Lung (tissue), 12 donors: Measurements from ENCODE around the gene PACRG. TPM values are rescaled to one million over a fixed set of nuclear protein-coding genes. Genes with fewer than 3 reads are reported as not detected.

Experiments
- ATAC-seq: fragments of 200-7000 bp; cut with Tn5 transposase; one replicate; pipeline ENCODE4 v1.9.1; 2020; ENCODE audit warnings: moderate number of reproducible peaks; ENCODE audit not compliant: insufficient read depth, low FRiP score
- DNase-seq, 3 donors: peaks; one replicate each; pipeline ENCODE4 v3.0.0-alpha.2; 2013 to 2017
- H3K27ac ChIP-seq, 2 donors: one replicate each; pipeline ENCODE4 v1.5.1; 2013; ENCODE audit warnings: mild to moderate bottlenecking in 2 of 2, moderate library complexity in 2 of 2, control low read depth in 1 of 2, inconsistent platforms in 1 of 2, low read depth in 1 of 2, low read length in 1 of 2
- H3K27me3 ChIP-seq, 3 donors: one replicate each; pipeline ENCODE4 v1.5.1; 2013; ENCODE audit warnings: low read length in 2 of 3; ENCODE audit not compliant: control insufficient read depth in 3 of 3, insufficient read depth in 3 of 3
- H3K36me3 ChIP-seq, 4 donors: one replicate each; pipeline ENCODE4 v1.5.1; 2013; ENCODE audit warnings: low read length in 4 of 4, mild to moderate bottlenecking in 1 of 4, moderate library complexity in 1 of 4; ENCODE audit not compliant: control insufficient read depth in 4 of 4, insufficient read depth in 4 of 4
- H3K4me1 ChIP-seq, 5 donors: one replicate each; pipeline ENCODE4 v1.5.1; 2013; ENCODE audit warnings: low read length in 5 of 5, mild to moderate bottlenecking in 2 of 5, moderate library complexity in 1 of 5; ENCODE audit not compliant: control insufficient read depth in 5 of 5, insufficient read depth in 5 of 5
- H3K4me3 ChIP-seq: one replicate; pipeline ENCODE4 v1.5.1; 2013; ENCODE audit warnings: mild to moderate bottlenecking, control low read depth, moderate library complexity
- H3K9ac ChIP-seq, 2 donors: one replicate each; pipeline ENCODE4 v1.5.1; 2013; ENCODE audit warnings: low read length in 2 of 2, control low read depth in 1 of 2; ENCODE audit not compliant: insufficient read depth in 1 of 2
- H3K9me3 ChIP-seq, 4 donors: one replicate each; pipeline ENCODE4 v1.5.1; 2013; ENCODE audit warnings: low read length in 3 of 4, mild to moderate bottlenecking in 1 of 4, moderate library complexity in 1 of 4; ENCODE audit not compliant: control insufficient read depth in 4 of 4, insufficient read depth in 3 of 4
- WGBS, 2 donors: extraction: QIAGEN DNeasy Blood & Tissue Kit; methylation state at CpG; one replicate each; pipeline ENCODE4 v1.1.7; 2013; 5-methylcytosine and 5-hydroxymethylcytosine counted together
- polyA plus RNA-seq, 2 donors: library from polyadenylated mRNA; stranded (reverse); fragments of 200-250 nt; gene quantifications; one replicate each; pipeline ENCODE4 v1.2.1, GENCODE V29; 2013
- total RNA-seq, 2 donors: library from RNA; depleted of rRNA in 1 of 2; stranded (reverse); fragments of >200 nt in 1 of 2; gene quantifications; one replicate each; pipeline ENCODE4 v1.2.1, GENCODE V29; 2014 to 2021
- TF ChIP-seq, protein P1 (sequence below): IDR thresholded peaks from 2 replicates; pipeline ENCODE4 v1.5.1; 2012; ENCODE audit warnings: mild to moderate bottlenecking; ENCODE audit errors: control extremely low read depth, extremely low read depth
- donor health status: control.
- donor health status: control.
- donor health status: Bipolar disorder and iron deficiency.
- donor health status: healthy.
- donor health status: DM: yes; HTN: yes; CAD: no.

The PACRG gene
- total and polyA plus RNA-seq, 4 donors: 3.8 to 26.6 (median 7.4) TPM

DNA sequence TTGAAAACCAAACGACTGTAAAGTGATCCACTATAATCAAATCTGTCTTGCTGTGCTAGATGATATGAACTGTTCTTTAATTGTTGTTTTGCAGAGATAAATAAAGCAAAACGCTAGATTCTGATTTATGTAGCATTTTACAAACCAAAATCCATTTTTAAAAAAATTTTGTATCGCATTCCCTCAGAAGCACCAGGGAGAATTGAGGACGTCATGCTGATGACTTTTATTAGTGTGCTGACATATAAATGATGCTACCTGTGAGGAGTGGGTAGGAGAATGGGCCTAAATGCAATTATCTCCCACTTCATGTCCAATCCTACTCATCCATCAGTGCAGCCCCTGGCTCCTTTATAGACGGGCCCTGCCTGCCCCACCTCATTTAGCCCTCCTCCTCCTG lies 282.4 kb downstream of the PACRG start:
- Histone ChIP-seq H3K9ac (no peak overlapping the region), H3K27me3 (no peaks in the 10 kb centered on the region), H3K4me1 (no peaks in the 10 kb centered on the region), H3K27ac (no peak overlapping the region), H3K9me3 (peaks cover 0 to 2% (median 0%) of the 10 kb centered on the region in 4 donors), H3K4me3 (no peak overlapping the region), H3K36me3 (no peaks in the 10 kb centered on the region)
- no peak for ATAC-seq
- TF ChIP-seq, protein P1, sequence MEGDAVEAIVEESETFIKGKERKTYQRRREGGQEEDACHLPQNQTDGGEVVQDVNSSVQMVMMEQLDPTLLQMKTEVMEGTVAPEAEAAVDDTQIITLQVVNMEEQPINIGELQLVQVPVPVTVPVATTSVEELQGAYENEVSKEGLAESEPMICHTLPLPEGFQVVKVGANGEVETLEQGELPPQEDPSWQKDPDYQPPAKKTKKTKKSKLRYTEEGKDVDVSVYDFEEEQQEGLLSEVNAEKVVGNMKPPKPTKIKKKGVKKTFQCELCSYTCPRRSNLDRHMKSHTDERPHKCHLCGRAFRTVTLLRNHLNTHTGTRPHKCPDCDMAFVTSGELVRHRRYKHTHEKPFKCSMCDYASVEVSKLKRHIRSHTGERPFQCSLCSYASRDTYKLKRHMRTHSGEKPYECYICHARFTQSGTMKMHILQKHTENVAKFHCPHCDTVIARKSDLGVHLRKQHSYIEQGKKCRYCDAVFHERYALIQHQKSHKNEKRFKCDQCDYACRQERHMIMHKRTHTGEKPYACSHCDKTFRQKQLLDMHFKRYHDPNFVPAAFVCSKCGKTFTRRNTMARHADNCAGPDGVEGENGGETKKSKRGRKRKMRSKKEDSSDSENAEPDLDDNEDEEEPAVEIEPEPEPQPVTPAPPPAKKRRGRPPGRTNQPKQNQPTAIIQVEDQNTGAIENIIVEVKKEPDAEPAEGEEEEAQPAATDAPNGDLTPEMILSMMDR: no peak
- DNase-seq: no peak
- WGBS, 2 donors: 81 to 82% methylated on average over 5 of the region's 5 CpGs

DNA sequence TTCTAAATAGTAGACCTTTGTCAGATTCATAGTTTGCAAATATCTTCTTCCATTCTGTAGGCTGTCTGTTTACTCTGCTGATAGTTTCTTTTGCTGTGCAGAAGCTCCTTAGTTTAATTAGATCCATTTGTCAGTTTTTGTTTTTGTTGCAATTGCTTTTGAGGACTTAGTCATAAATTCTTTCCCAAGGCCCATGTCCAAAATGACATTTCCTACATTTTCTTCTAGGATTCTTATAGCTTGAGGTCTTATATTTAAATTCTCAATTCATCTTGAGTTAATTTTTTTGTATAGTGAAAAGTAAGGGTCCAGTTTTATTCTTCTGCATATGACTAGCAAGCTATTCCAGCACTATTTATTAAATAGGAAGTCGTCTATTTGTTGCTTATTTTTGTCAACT lies 287.0 kb downstream of the PACRG start:
- Histone ChIP-seq H3K36me3 (no peaks in the 10 kb centered on the region), H3K9ac (no peak overlapping the region), H3K4me3 (no peak overlapping the region), H3K27ac (no peak overlapping the region), H3K9me3 (peaks cover 0 to 2% (median 0%) of the 10 kb centered on the region in 4 donors), H3K4me1 (peaks cover 0 to 5% (median 0%) of the 10 kb centered on the region in 5 donors), H3K27me3 (no peaks in the 10 kb centered on the region)
- TF ChIP-seq, protein P1: no peak
- ATAC-seq: no peak
- 72 to 79% methylated on average over 1 of the region's 1 CpG for WGBS, 2 donors
- DNase-seq: no peak

DNA sequence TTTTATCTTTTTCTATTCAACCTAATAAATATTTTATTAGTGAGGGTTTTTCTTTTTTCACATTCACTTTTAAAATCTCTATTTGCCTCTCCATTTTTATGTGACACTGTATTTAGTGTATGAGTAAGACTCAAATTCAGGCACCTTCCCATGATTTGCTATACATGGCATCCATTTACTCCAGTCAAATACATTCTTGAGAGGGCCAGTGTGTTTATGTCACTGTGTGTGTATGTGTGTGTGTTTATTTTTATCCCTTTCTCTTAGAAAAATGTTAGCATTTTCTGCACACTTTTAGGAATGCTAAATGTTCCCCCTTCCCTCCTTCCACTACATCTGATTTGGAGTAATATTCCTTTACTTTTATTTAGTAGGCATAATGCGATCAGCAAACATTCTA lies 290.0 kb downstream of the PACRG start:
- TF ChIP-seq, protein P1: no peak
- WGBS, 2 donors: 96 to 98% methylated on average over 1 of the region's 1 CpG
- Histone ChIP-seq H3K27ac (no peak overlapping the region), H3K4me1 (peaks cover 0 to 10% (median 0%) of the 10 kb centered on the region in 5 donors), H3K36me3 (no peaks in the 10 kb centered on the region), H3K4me3 (no peak overlapping the region), H3K27me3 (no peaks in the 10 kb centered on the region), H3K9me3 (peaks cover 0 to 5% (median 0%) of the 10 kb centered on the region in 4 donors), H3K9ac (no peak overlapping the region)
- ATAC-seq (no peak), DNase-seq (no peak)

DNA sequence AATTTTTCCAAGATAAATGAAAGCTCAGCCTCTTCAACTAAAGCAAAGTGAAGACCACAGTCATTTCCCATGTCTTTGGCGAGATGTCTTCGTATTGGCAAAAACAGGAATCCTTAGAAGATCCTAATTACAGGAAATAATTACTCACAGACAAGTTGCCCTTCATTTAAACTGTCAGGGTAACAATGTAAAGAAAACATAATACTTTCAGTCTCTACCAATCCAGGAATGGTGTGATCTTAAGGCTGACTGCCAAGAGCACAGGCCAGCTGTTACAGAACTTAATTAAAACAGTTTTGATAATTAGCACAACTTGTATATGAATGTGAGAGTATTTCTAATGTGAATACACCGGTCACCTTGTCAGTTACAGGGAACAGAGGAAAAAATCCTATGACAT lies 292.2 kb downstream of the PACRG start:
- Histone ChIP-seq H3K4me3 (no peak overlapping the region), H3K36me3 (no peaks in the 10 kb centered on the region), H3K27me3 (no peaks in the 10 kb centered on the region), H3K9me3 (peaks cover 0 to 5% (median 0%) of the 10 kb centered on the region in 4 donors), H3K27ac (no peak overlapping the region), H3K4me1 (peaks cover 0 to 10% (median 0%) of the 10 kb centered on the region in 5 donors), H3K9ac (no peak overlapping the region)
- TF ChIP-seq, protein P1: no peak
- 36 to 40% methylated on average over 3 of the region's 3 CpGs for WGBS, 2 donors
- ATAC-seq (no peak), DNase-seq (peak in 2 of 3 donors; percentile 44 to 56)
